Measurements from ENCODE around the gene TNS2. TPM values are rescaled to one million over a fixed set of nuclear protein-coding genes. Genes with fewer than 3 reads are reported as not detected.

The TNS2 gene
- total and polyA plus RNA-seq, 9 of the 15 experiments (the other 6 are each of a cell fraction or from before 2014, with no cell fraction given): 0.28 to 3.1 (median 1.2) TPM; not detected in 1

GRCh38 chr12:53068811-53069585 is 19.1 kb downstream of the TNS2 start:
- Histone ChIP-seq H3K9me1 (ENCODE audit: control insufficient read depth, insufficient read depth, low read length) (no peaks in the 10 kb centered on the region), H3K27ac (ENCODE audit: extremely low read depth, low read depth, low read length) (no peak overlapping the region), H3K36me3 (ENCODE audit: control insufficient read depth, insufficient read depth, low read length) (peaks cover 13% of the 10 kb centered on the region; the same call in 2 of the 3 replicates), H4K20me1 (replicated peaks; ENCODE audit: control insufficient read depth, insufficient read depth, low read length) (no peaks in the 10 kb centered on the region), H3K4me2 (ENCODE audit: insufficient read depth, low read length) (no peak overlapping the region), H3K4me3 (no peak overlapping the region), H3K9ac (ENCODE audit: insufficient read depth in 1 of 2, low read depth in 2 of 2, low read length in 2 of 2) (peak overlapping the region in 1 of 2 experiments; percentile 40; a peak in 2 of 4 replicates), H3K27me3 (ENCODE audit: control insufficient read depth in 2 of 2, insufficient read depth in 2 of 2, low read length in 2 of 2) (no peaks in the 10 kb centered on the region; a peak in 1 of 5 replicates), H3K9me3 (replicated peaks; ENCODE audit: control insufficient read depth, insufficient read depth, low read depth, low read length) (no peaks in the 10 kb centered on the region), H3K79me2 (ENCODE audit: control insufficient read depth, insufficient read depth, low read length) (no peaks in the 10 kb centered on the region), H2AFZ (ENCODE audit: low read depth, low read length) (no peak overlapping the region), H3K4me1 (replicated peaks in 1 of 2; ENCODE audit: control insufficient read depth in 2 of 2, insufficient read depth in 2 of 2, low read length in 2 of 2) (peaks cover 25 to 29% of the 10 kb centered on the region in 2 experiments)
- no TSS peak for BruUV-seq (replicated peaks)
- POLR2A ChIA-PET: interaction anchor here (0.7 to 1.5 kb wide), 5 partner anchors 14 to 121 kb away, joined by 3 to 6 read pairs (median 4); partner anchors contain the start of gene SOAT2
- ATAC-seq (no peak), DNase-seq (ENCODE audit: extremely low read depth in 1 of 4, low spot score in 3 of 4) (no peak), FAIRE-seq (no peak)
- no peak for TF ChIP-seq HSF4 (CRISPR knock-in tag; IDR thresholded peaks at IDR 0.05; ENCODE audit: borderline replicate concordance)
- no peak for TF ChIP-seq POLR3A (IDR thresholded peaks at IDR 0.05; ENCODE audit: borderline replicate concordance, extremely low read depth, insufficient read depth, insufficient read length)
- TF ChIP-seq ZNF146 (CRISPR knock-in tag; IDR thresholded peaks at IDR 0.05; ENCODE audit: unreplicated experiment): no peak
- intact Hi-C loops (cut with micrococcal nuclease): loop anchor here (10.0 kb wide), 1 partner anchor 436 kb away; the partner anchor contains the start of genes NPFF and TARBP2
- in situ Hi-C loops (cut with MboI): loop anchor here (5.0 to 10.0 kb wide), 3 partner anchors 33 to 218 kb away; partner anchors contain the start of genes ITGB7 and SOAT2
- CTCF ChIA-PET (ENCODE audit: low intra/inter-chr PET ratio): no interaction called here
- 58% methylated on average over 14 of the region's 15 CpGs for WGBS (ENCODE audit: insufficient coverage, low coverage, missing lambda C conversion rate)
